Stimulated activated naive CD4-positive, alpha-beta T cell treated with Interleukin-2 at 50 U/mL for 16 hours (primary cell): ENCODE measurements around the gene KRT81.
"Not testable (repeated sequence)": the region's sequence is repeated elsewhere in the genome, so short reads cannot be mapped to it uniquely, and the experiment has no call there.

Experiments
- DNase-seq: peaks from one replicate; lab custom pipeline; 2025; lab: John Stamatoyannopoulos, UW

KRT81 gene

GRCh38 chr12:52274521-52275120 lies 16.7 kb downstream of the KRT81 start, which contains the start of gene KRT86:
KRT86 (plus strand) TSS chr12:52274645; CDS start chr12:52301917, 27,272 bp downstream.
- no peak for DNase-seq

GRCh38 chr12:52271158-52271557 lies 20.2 kb downstream of the KRT81 start:
- DNase-seq, result no peak

GRCh38 chr12:52270541-52271070 lies 20.7 kb downstream of the KRT81 start:
- DNase-seq, result no peak

- DNase-seq, result no peak
Observed at GRCh38 chr12:52268212-52268611, 23.1 kb downstream of the KRT81 start.

- DNase-seq, result no peak
Observed at GRCh38 chr12:52267699-52268098, 23.6 kb downstream of the KRT81 start.

GRCh38 chr12:52267266-52267665 lies 24.1 kb downstream of the KRT81 start:
- DNase-seq, result no peak

GRCh38 chr12:52266514-52266913 lies 24.8 kb downstream of the KRT81 start:
- no peak for DNase-seq

GRCh38 chr12:52264435-52264825 lies 26.9 kb downstream of the KRT81 start:
- no peak for DNase-seq

- DNase-seq, result no peak
Observed at GRCh38 chr12:52263761-52264434, 27.4 kb downstream of the KRT81 start.

GRCh38 chr12:52262286-52262685 lies 29.0 kb downstream of the KRT81 start:
- no peak for DNase-seq

- no peak for DNase-seq
Observed at GRCh38 chr12:52261208-52261484, 30.2 kb downstream of the KRT81 start.

GRCh38 chr12:52260361-52261207 lies 30.8 kb downstream of the KRT81 start:
- DNase-seq, result no peak

- DNase-seq, result no peak
Observed at GRCh38 chr12:52259657-52260243, 31.6 kb downstream of the KRT81 start.

GRCh38 chr12:52258335-52258901 lies 32.9 kb downstream of the KRT81 start:
- DNase-seq, result no peak

GRCh38 chr12:52257922-52258321 lies 33.4 kb downstream of the KRT81 start:
- DNase-seq, result not testable (repeated sequence)

GRCh38 chr12:52257074-52257551 lies 34.2 kb downstream of the KRT81 start:
- DNase-seq, result no peak

- DNase-seq, result no peak
Observed at GRCh38 chr12:52256584-52256935, 34.8 kb downstream of the KRT81 start.

GRCh38 chr12:52255926-52256583 lies 35.3 kb downstream of the KRT81 start:
- DNase-seq, result no peak

GRCh38 chr12:52254965-52255751 lies 36.2 kb downstream of the KRT81 start:
- DNase-seq, result no peak

GRCh38 chr12:52254180-52254964 lies 37.0 kb downstream of the KRT81 start:
- DNase-seq, result no peak
